CD4-positive, alpha-beta T cell (primary cell): ENCODE results near the gene MBOAT1. TPM values are rescaled to one million over a fixed set of nuclear protein-coding genes. Genes with fewer than 3 reads are reported as not detected.

Source experiments
- ATAC-seq: fragments of 200-7000 bp; cut with Tn5 transposase; one replicate; pipeline ENCODE4 v1.10.0; 2022; ENCODE audit warnings: mild to moderate bottlenecking; ENCODE audit not compliant: poor library complexity
- CTCF ChIA-PET: fragments of 350-600 bp; sonication (Branson Sonifier 250); formaldehyde crosslinking; loops from one replicate; lab custom pipeline; 2021; ENCODE audit warnings: antibody characterized with exemption, inconsistent platforms; lab: Charles Lee
- POLR2A ChIA-PET: fragments of 350-600 bp; sonication (Branson Sonifier 250); formaldehyde crosslinking; loops from one replicate; lab custom pipeline; 2021; ENCODE audit warnings: antibody characterized with exemption, inconsistent platforms; lab: Charles Lee
- DNase-seq, 14 experiments: peaks; one replicate each; pipeline ENCODE4 v3.0.0-alpha.2; 2013 to 2020; ENCODE audit warnings: mixed read lengths in 2 of 14
- H3K27ac ChIP-seq, 2 donors: one replicate each; pipeline versions ENCODE4 v1.5.1 to v1.7.0; 2013; ENCODE audit warnings: low read length in 2 of 2, low read depth in 1 of 2, mild to moderate bottlenecking in 1 of 2
- H3K27me3 ChIP-seq, 2 experiments: 1 replicate in 1 of 2; 2 replicates in 1 of 2; pipeline versions ENCODE4 v1.6.1 to v1.7.0; 2013; ENCODE audit warnings: low read length in 2 of 2, control low read depth in 1 of 2, mild to moderate bottlenecking in 1 of 2, moderate library complexity in 1 of 2; ENCODE audit not compliant: insufficient read depth in 2 of 2, control insufficient read depth in 1 of 2
- H3K36me3 ChIP-seq: one replicate; pipeline ENCODE4 v1.6.1; 2013; ENCODE audit warnings: low read length, control low read depth; ENCODE audit not compliant: insufficient read depth
- H3K4me1 ChIP-seq: one replicate; pipeline ENCODE4 v1.6.1; 2013; ENCODE audit warnings: low read length, control low read depth; ENCODE audit not compliant: insufficient read depth
- H3K4me3 ChIP-seq: one replicate; pipeline ENCODE4 v1.5.1; 2013; ENCODE audit warnings: mild to moderate bottlenecking, low read length, moderate library complexity
- H3K9me3 ChIP-seq, 2 experiments: 1 replicate in 1 of 2; 2 replicates in 1 of 2; pipeline versions ENCODE4 v1.6.1 to v1.7.0; 2013; ENCODE audit warnings: low read length in 2 of 2, mild to moderate bottlenecking in 2 of 2, control low read depth in 1 of 2, moderate library complexity in 1 of 2; ENCODE audit not compliant: control insufficient read depth in 1 of 2, insufficient read depth in 1 of 2
- H3K27ac Mint-ChIP-seq: one replicate; pipeline ENCODE4 v1.8.0; 2020; ENCODE audit warnings: mixed read lengths
- H3K27me3 Mint-ChIP-seq: one replicate; pipeline ENCODE4 v1.8.0; 2021; ENCODE audit warnings: mixed read lengths
- H3K36me3 Mint-ChIP-seq: one replicate; pipeline ENCODE4 v1.8.0; 2021; ENCODE audit warnings: low read depth, mixed read lengths
- H3K4me1 Mint-ChIP-seq: one replicate; pipeline ENCODE4 v1.8.0; 2021; ENCODE audit warnings: low read depth, mixed read lengths
- H3K4me3 Mint-ChIP-seq: one replicate; pipeline ENCODE4 v1.8.0; 2020; ENCODE audit warnings: mild to moderate bottlenecking, mixed read lengths
- H3K9me3 Mint-ChIP-seq: one replicate; pipeline ENCODE4 v1.8.0; 2020; ENCODE audit warnings: mixed read lengths
- intact Hi-C, 2 experiments: fragments of 100-400 bp; cut with DNase I in 1 of 2; cut with micrococcal nuclease in 1 of 2; formaldehyde crosslinking; loops; one replicate each; pipeline versions ENCODE4 v1.15.1 to v1.9.0; 2023 to 2025; cut with DNase I, micrococcal nuclease
- total RNA-seq, 174 experiments: library from RNA in 2 of 174; stranded (reverse) in 2 of 174; gene quantifications; one replicate each; pipeline ENCODE4 v1.2.3 and lab custom pipeline; 2021 to 2026
- TF ChIP-seq, protein P1 (sequence below): fragments of 200-600 bp; IDR thresholded peaks from one replicate; pipeline ENCODE4 v1.8.0; 2022; ENCODE audit warnings: antibody characterized with exemption, mild to moderate bottlenecking

The MBOAT1 gene
- total RNA-seq, 2 experiments from 2014 or later = 17.2 to 18.5 TPM

DNA sequence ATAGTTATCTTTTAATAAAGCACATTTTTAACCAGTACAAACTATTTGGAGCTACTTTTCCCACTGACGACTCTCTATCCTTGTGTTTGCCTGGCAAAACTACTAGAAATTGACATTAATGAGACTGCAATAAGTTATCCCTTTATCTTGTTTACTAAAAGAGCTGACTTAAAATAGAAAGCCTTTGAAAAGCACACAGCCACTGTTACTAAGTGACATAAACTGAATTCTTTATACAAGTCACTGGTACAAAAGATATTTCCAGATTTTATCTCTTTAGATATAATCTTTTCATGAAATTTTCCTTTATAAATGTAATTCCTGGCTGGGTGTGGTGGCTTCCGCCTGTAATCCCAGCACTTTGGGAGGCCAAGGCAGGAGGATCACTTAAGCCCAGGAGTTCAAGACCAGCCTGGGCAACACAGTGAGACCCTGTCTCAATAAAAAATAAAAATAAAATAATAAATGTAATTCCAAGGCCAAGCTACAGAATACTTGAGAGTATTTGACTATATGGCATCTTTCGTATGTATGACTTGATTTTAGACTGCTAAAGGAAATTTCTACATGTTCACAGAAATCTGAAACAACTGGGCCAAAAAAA, 9.5 kb downstream of the MBOAT1 start:
- ATAC-seq (no peak), DNase-seq (no peak)
- H3K9me3 ChIP-seq = no peaks in the 10 kb centered on the region
- H3K4me3 Mint-ChIP-seq = no peak overlapping the region
- H3K36me3 ChIP-seq = peaks cover 4% of the 10 kb centered on the region
- H3K27ac ChIP-seq = no peak overlapping the region
- no peak overlapping the region for H3K4me3 ChIP-seq
- ChIA-PET POLR2A (interaction anchor here (0.7 to 1.4 kb wide), 3 partner anchors 10 to 32 kb away, joined by 4 to 7 read pairs (median 4); no protein-coding TSS in a partner anchor), CTCF (interaction anchor here (1.1 kb wide), 1 partner anchor 202 kb away, joined by 3 read pairs; no protein-coding TSS in a partner anchor)
- peaks cover 47% of the 10 kb centered on the region for H3K4me1 ChIP-seq
- H3K27ac Mint-ChIP-seq = no peak overlapping the region
- H3K27me3 Mint-ChIP-seq = no peaks in the 10 kb centered on the region
- TF ChIP-seq, protein P1, sequence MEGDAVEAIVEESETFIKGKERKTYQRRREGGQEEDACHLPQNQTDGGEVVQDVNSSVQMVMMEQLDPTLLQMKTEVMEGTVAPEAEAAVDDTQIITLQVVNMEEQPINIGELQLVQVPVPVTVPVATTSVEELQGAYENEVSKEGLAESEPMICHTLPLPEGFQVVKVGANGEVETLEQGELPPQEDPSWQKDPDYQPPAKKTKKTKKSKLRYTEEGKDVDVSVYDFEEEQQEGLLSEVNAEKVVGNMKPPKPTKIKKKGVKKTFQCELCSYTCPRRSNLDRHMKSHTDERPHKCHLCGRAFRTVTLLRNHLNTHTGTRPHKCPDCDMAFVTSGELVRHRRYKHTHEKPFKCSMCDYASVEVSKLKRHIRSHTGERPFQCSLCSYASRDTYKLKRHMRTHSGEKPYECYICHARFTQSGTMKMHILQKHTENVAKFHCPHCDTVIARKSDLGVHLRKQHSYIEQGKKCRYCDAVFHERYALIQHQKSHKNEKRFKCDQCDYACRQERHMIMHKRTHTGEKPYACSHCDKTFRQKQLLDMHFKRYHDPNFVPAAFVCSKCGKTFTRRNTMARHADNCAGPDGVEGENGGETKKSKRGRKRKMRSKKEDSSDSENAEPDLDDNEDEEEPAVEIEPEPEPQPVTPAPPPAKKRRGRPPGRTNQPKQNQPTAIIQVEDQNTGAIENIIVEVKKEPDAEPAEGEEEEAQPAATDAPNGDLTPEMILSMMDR = no peak
- H3K36me3 Mint-ChIP-seq = no peaks in the 10 kb centered on the region
- intact Hi-C loops = no loop called here
- no peaks in the 10 kb centered on the region for H3K9me3 Mint-ChIP-seq
- H3K27me3 ChIP-seq = no peaks in the 10 kb centered on the region
- H3K4me1 Mint-ChIP-seq = peaks cover 82% of the 10 kb centered on the region

GRCh38 chr6:20202324-20202658, 10.0 kb downstream of the MBOAT1 start:
- Mint-ChIP-seq H3K27ac (no peak overlapping the region), H3K4me3 (no peak overlapping the region), H3K27me3 (no peaks in the 10 kb centered on the region), H3K4me1 (peaks cover 77% of the 10 kb centered on the region), H3K36me3 (no peaks in the 10 kb centered on the region), H3K9me3 (no peaks in the 10 kb centered on the region)
- Histone ChIP-seq H3K9me3 (no peaks in the 10 kb centered on the region), H3K4me1 (peaks cover 46% of the 10 kb centered on the region), H3K36me3 (peaks cover 4% of the 10 kb centered on the region), H3K27me3 (no peaks in the 10 kb centered on the region), H3K4me3 (no peak overlapping the region), H3K27ac (no peak overlapping the region)
- ATAC-seq = no peak
- no peak for DNase-seq
- intact Hi-C loops = no loop called here
- POLR2A ChIA-PET = interaction anchor here (0.7 to 0.8 kb wide), 2 partner anchors 11 to 32 kb away, joined by 4 read pairs; no protein-coding TSS in a partner anchor
- TF ChIP-seq, protein P1 = no peak
- CTCF ChIA-PET = no interaction called here

DNA sequence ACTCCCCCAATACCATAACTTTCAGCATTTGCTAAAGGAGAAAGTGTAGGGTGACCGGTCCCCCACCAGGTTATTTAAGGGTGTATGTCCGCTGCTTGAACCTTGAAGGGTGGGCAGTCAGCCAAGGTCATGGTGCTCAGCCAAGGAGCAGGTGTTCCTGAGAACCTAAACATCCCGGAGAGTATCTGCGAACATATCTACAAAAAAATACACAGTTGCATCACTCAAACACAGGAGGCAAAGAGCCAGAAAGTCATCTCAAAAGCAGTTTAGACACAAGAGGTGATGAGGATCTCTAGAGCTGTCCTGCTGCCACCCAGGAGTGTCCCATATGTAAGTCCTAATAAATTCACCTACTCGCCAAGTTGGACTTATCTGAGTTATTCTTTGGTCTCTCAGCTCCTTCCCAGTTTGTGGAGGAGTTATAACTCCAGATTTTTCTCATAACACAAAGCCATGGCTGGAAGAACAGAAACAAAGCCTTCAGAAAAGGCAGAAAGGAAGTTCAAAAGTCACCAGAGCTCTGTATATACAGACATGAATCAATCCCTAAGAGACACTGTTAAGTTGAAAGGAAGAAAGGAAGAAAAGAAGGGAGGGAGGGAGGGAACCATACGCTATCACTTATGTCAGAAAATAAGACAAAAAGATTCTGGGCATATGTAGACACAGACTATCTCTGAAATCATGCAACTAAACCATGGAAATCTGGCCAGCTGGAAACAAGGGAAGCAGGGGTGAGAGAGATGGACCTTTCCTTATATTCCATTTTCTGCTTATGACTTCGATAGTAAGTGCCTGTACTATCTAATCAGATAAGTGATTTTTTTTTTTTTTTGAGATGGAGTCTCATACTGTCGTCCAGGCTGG, 11.3 kb downstream of the MBOAT1 start:
- H3K36me3 ChIP-seq = peaks cover 4% of the 10 kb centered on the region
- ATAC-seq (no peak), DNase-seq (no peak)
- no peaks in the 10 kb centered on the region for H3K27me3 Mint-ChIP-seq
- intact Hi-C loops = no loop called here
- H3K9me3 Mint-ChIP-seq = no peaks in the 10 kb centered on the region
- no peak overlapping the region for H3K27ac Mint-ChIP-seq
- no peak overlapping the region for H3K4me3 Mint-ChIP-seq
- H3K36me3 Mint-ChIP-seq = no peaks in the 10 kb centered on the region
- ChIA-PET CTCF (interaction anchor here (0.6 to 0.7 kb wide), 2 partner anchors 9 to 74 kb away, joined by 3 read pairs; no protein-coding TSS in a partner anchor), POLR2A (no interaction called here)
- H3K27me3 ChIP-seq = no peaks in the 10 kb centered on the region
- peaks cover 66% of the 10 kb centered on the region for H3K4me1 Mint-ChIP-seq
- H3K4me3 ChIP-seq = no peak overlapping the region
- H3K9me3 ChIP-seq = no peaks in the 10 kb centered on the region
- TF ChIP-seq, protein P1 = no peak
- peaks cover 36% of the 10 kb centered on the region for H3K4me1 ChIP-seq
- H3K27ac ChIP-seq = no peak overlapping the region
